Measurements from ENCODE around the gene C17orf107.
A peak's percentile ranks its signal among the peaks of the same experiment; 100 is the strongest.
"Not testable (repeated sequence)": the region's sequence is repeated elsewhere in the genome, so short reads cannot be mapped to it uniquely, and the experiment has no call there.

Gene C17orf107

GRCh38 chr17:4901108-4901647 is 1.8 kb downstream of the C17orf107 start:
- H3K27ac ChIP-seq, result peak overlapping the region; percentile 98
- no peak for TF ChIP-seq ZFX (IDR thresholded peaks at IDR 0.05; ENCODE audit: borderline replicate concordance)
- TF ChIP-seq CTCF (IDR thresholded peaks at IDR 0.05), result no peak

- peak overlapping the region; percentile 98 for H3K27ac ChIP-seq
- TF ChIP-seq CTCF (IDR thresholded peaks at IDR 0.05) (no peak), ZFX (IDR thresholded peaks at IDR 0.05; ENCODE audit: borderline replicate concordance) (no peak)
These were observed 2.5 kb downstream of the C17orf107 start for GRCh38 chr17:4901648-4902344.

- TF ChIP-seq CTCF (IDR thresholded peaks at IDR 0.05) (no peak), ZFX (IDR thresholded peaks at IDR 0.05; ENCODE audit: borderline replicate concordance) (no peak)
- H3K27ac ChIP-seq, result peak overlapping the region; percentile 98
These were observed 3.2 kb downstream of the C17orf107 start for GRCh38 chr17:4902540-4902939.

- TF ChIP-seq CTCF (IDR thresholded peaks at IDR 0.05), result peak; percentile 91
- TF ChIP-seq ZFX (IDR thresholded peaks at IDR 0.05; ENCODE audit: borderline replicate concordance), result no peak
- peak within 1 kb of the TSS; percentile 98 for H3K27ac ChIP-seq
These were observed 3.9 kb downstream of the C17orf107 start, which contains the start of gene CHRNE for GRCh38 chr17:4903051-4903818. TSS of gene CHRNE (minus strand) at chr17:4903098. CDS start at chr17:4903063, 35 bp downstream.

- H3K27ac ChIP-seq, result not testable (repeated sequence)
These were observed 7.3 kb downstream of the C17orf107 start for GRCh38 chr17:4906642-4907041.

GRCh38 chr17:4908301-4908700 is 9.0 kb downstream of the C17orf107 start:
- H3K27ac ChIP-seq, result peak overlapping the region; percentile 46
- no peak for TF ChIP-seq CTCF (IDR thresholded peaks at IDR 0.05)
- no peak for TF ChIP-seq ZFX (IDR thresholded peaks at IDR 0.05; ENCODE audit: borderline replicate concordance)

GRCh38 chr17:4908711-4909496 is 9.6 kb downstream of the C17orf107 start:
- peak overlapping the region; percentile 46 for H3K27ac ChIP-seq
- TF ChIP-seq CTCF (IDR thresholded peaks at IDR 0.05) (peak; percentile 85), ZFX (IDR thresholded peaks at IDR 0.05; ENCODE audit: borderline replicate concordance) (no peak)

All from 22Rv1 (cell line).